ENCODE results near the gene CRYAB.

GRCh38 chr11:111939836-111940604 lies 28.4 kb upstream of the CRYAB start:
- TF ChIP-seq CTCF (IDR thresholded peaks at IDR 0.05): no peak
- no peak for TF ChIP-seq EZH2 (IDR thresholded peaks at IDR 0.05; ENCODE audit: borderline replicate concordance, insufficient read depth, low read depth, low read length, poor library complexity, severe bottlenecking)
